Esophagus squamous epithelium (tissue), 4 donors: ENCODE measurements around the gene NCS1.

Experiments
- POLR2A ChIP-seq, 4 donors: fragments of 450-650 bp; IDR thresholded peaks; one replicate each; pipeline ENCODE4 v1.6.1; 2017; ENCODE audit warnings: antibody characterized with exemption in 4 of 4, mild to moderate bottlenecking in 4 of 4, moderate library complexity in 3 of 4
- TF ChIP-seq, protein P1 (sequence below), 6 experiments: fragments of 450-650 bp in 4 of 6; fragments of 200-600 bp in 2 of 6; sonication (generic) in 2 of 6; IDR thresholded peaks; one replicate each; pipeline ENCODE4 v1.5.1; 2016 to 2019; ENCODE audit warnings: antibody characterized with exemption in 6 of 6, mild to moderate bottlenecking in 4 of 6, moderate library complexity in 4 of 6

DNA sequence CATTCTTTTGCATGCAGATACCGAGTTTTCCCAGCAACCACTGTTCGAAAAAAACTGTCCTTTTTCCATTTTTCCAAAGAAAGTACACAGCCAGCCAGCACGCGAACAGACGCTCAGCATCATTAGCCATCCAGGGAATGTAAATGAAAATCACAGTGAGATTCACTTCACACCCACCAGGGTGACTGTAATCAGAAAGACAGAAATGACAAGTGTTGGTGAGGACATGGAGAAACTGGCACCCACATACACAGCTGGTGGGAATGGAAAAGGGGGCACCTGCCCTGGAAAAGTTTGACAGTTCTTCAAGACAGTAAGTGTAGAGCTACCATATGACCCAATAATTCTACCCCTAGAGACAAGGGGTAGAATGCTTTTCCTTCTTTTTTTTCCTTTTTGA is 25.0 kb upstream of the NCS1 start:
- TF ChIP-seq, protein P1, sequence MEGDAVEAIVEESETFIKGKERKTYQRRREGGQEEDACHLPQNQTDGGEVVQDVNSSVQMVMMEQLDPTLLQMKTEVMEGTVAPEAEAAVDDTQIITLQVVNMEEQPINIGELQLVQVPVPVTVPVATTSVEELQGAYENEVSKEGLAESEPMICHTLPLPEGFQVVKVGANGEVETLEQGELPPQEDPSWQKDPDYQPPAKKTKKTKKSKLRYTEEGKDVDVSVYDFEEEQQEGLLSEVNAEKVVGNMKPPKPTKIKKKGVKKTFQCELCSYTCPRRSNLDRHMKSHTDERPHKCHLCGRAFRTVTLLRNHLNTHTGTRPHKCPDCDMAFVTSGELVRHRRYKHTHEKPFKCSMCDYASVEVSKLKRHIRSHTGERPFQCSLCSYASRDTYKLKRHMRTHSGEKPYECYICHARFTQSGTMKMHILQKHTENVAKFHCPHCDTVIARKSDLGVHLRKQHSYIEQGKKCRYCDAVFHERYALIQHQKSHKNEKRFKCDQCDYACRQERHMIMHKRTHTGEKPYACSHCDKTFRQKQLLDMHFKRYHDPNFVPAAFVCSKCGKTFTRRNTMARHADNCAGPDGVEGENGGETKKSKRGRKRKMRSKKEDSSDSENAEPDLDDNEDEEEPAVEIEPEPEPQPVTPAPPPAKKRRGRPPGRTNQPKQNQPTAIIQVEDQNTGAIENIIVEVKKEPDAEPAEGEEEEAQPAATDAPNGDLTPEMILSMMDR (IDR thresholded peaks at IDR 0.05) = no peak
- TF ChIP-seq POLR2A (IDR thresholded peaks at IDR 0.05) = no peak
